Caco-2 (cell line): ENCODE results near the gene CSNK2A3. TPM values are rescaled to one million over a fixed set of nuclear protein-coding genes. Genes with fewer than 3 reads are reported as not detected.
A peak's percentile ranks its signal among the peaks of the same experiment; 100 is the strongest.
"Not testable (repeated sequence)": the region's sequence is repeated elsewhere in the genome, so short reads cannot be mapped to it uniquely, and the experiment has no call there.

Experiments used
- Bru-seq: library from RNA; stranded (reverse); fragments of 400-500 nt; gene quantifications from one replicate; lab custom pipeline; 2021; lab: Mats Ljungman, UMichigan
- BruChase-seq, 2 experiments: library from RNA; stranded (reverse); fragments of 400-500 nt; gene quantifications; one replicate each; lab custom pipeline; 2021; lab: Mats Ljungman, UMichigan
- BruUV-seq: library from RNA; stranded (reverse); fragments of 400-500 nt; replicated peaks from 2 replicates; lab custom pipeline; 2021; lab: Mats Ljungman, UMichigan
- CTCF ChIA-PET: fragments of 300-600 bp; sonication (Branson Sonifier 250); formaldehyde crosslinking; loops from one replicate; lab custom pipeline; 2022; ENCODE audit warnings: antibody characterized with exemption; lab: Charles Lee
- POLR2A ChIA-PET: fragments of 300-600 bp; sonication (Branson Sonifier 250); formaldehyde crosslinking; loops from one replicate; lab custom pipeline; 2022; ENCODE audit warnings: antibody characterized with exemption; lab: Charles Lee
- DNase-seq, 2 experiments: peaks; one replicate each; pipeline versions ENCODE4 v3.0.0 to v3.0.0-alpha.2; 2020 to 2022
- H3K27me3 ChIP-seq: replicated peaks from 2 replicates; pipeline ENCODE4 v1.6.0; 2011; ENCODE audit warnings: low read length; ENCODE audit not compliant: control insufficient read depth, insufficient read depth
- H3K36me3 ChIP-seq: 2 replicates; pipeline ENCODE4 v1.5.1; 2011; ENCODE audit warnings: low read length; ENCODE audit not compliant: control insufficient read depth, insufficient read depth
- H3K4me1 ChIP-seq: fragments of 250-450 bp; sonication (Bioruptor Pico); 2 replicates; pipeline ENCODE4 v1.5.1; 2020; ENCODE audit warnings: mild to moderate bottlenecking
- H3K4me3 ChIP-seq: 2 replicates; pipeline ENCODE4 v1.5.1; 2011; ENCODE audit warnings: low read depth, mild to moderate bottlenecking, control low read depth, low read length
- H3K9me3 ChIP-seq: fragments of 250-450 bp; sonication (Bioruptor Pico); 2 replicates; pipeline ENCODE4 v1.5.1; 2020; ENCODE audit warnings: mild to moderate bottlenecking, moderate library complexity
- H3K27ac Mint-ChIP-seq: one replicate; pipeline ENCODE4 v1.8.0; 2022; ENCODE audit warnings: mixed read lengths; ENCODE audit not compliant: unreplicated experiment
- H3K27me3 Mint-ChIP-seq: one replicate; pipeline ENCODE4 v1.8.0; 2022; ENCODE audit warnings: mixed read lengths; ENCODE audit not compliant: insufficient read depth, unreplicated experiment
- H3K36me3 Mint-ChIP-seq: one replicate; pipeline ENCODE4 v1.8.0; 2022; ENCODE audit warnings: mild to moderate bottlenecking, mixed read lengths; ENCODE audit not compliant: insufficient read depth, unreplicated experiment
- H3K4me1 Mint-ChIP-seq: one replicate; pipeline ENCODE4 v1.8.0; 2022; ENCODE audit warnings: low read depth, mixed read lengths; ENCODE audit not compliant: unreplicated experiment
- H3K4me3 Mint-ChIP-seq: one replicate; pipeline ENCODE4 v1.8.0; 2022; ENCODE audit warnings: mild to moderate bottlenecking, moderate library complexity, mixed read lengths; ENCODE audit not compliant: unreplicated experiment
- H3K9me3 Mint-ChIP-seq: one replicate; pipeline ENCODE4 v1.8.0; 2022; ENCODE audit warnings: mixed read lengths; ENCODE audit not compliant: unreplicated experiment
- intact Hi-C: fragments of 100-400 bp; cut with micrococcal nuclease; formaldehyde crosslinking; loops from one replicate; pipeline ENCODE4 v1.10.0; 2022; ENCODE audit not compliant: unreplicated experiment
- long read RNA-seq: library from polyadenylated mRNA; stranded (forward); transcript quantifications from one replicate; pipeline ENCODE4 v2.0.0, GENCODE V29; 2022
- total RNA-seq: library from RNA; stranded (reverse); gene quantifications from 2 replicates; pipeline ENCODE4 v1.2.3, GENCODE V29; 2022
- TF ChIP-seq, protein P1 (sequence below), 2 experiments: fragments of 200-600 bp in 1 of 2; IDR thresholded peaks; 1 replicate in 1 of 2; 2 replicates in 1 of 2; pipeline versions ENCODE4 v1.5.1 to v1.8.0; 2011 to 2022; ENCODE audit warnings: antibody characterized with exemption in 1 of 2, control low read depth in 1 of 2, inconsistent platforms in 1 of 2, low read depth in 1 of 2, low read length in 1 of 2, mild to moderate bottlenecking in 1 of 2, moderate library complexity in 1 of 2; ENCODE audit not compliant: insufficient read depth in 1 of 2, severe bottlenecking in 1 of 2, unreplicated experiment in 1 of 2

The CSNK2A3 gene
- total RNA-seq (0.75 and 1.2 TPM in 2 replicates), Bru-seq, nascent RNA (percentile 29 among the genes with signal in this experiment), BruChase-seq, experiment 1, labeled RNA remaining after a 2-hour chase (percentile 58 among the genes with signal in this experiment), BruChase-seq, experiment 2, labeled RNA remaining after a 6-hour chase (percentile 66 among the genes with signal in this experiment)
- long read RNA-seq, result 0 reads

DNA sequence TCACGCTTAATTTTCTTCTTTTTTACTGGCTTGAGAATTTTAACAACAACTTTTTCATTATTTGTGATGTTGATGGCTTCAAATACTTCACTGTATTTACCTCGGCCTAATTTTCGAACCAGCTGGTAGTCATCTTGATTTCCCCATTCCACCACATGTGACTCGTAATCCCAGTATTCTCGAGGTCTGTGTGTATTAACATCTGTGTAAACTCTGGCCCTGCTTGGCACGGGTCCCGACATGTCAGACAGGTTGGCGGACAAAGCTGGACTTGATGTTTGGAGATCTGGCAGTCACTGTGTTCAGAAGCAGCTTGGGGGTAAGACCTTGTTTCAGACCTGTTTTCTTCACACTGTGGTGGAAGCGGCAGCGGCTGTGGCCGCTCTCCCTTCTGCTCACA is at the start of gene CSNK2A3:
Gene CSNK2A3 (minus strand): TSS at position 373 of the 400 bp plus-strand sequence. CDS start 131 bp downstream, at position 242.
- H3K4me3 ChIP-seq, H3K9me3 ChIP-seq, H3K36me3 Mint-ChIP-seq, H3K4me1 ChIP-seq, H3K27me3 ChIP-seq, DNase-seq, H3K4me1 Mint-ChIP-seq, H3K36me3 ChIP-seq, CTCF ChIA-PET, H3K27ac Mint-ChIP-seq, H3K4me3 Mint-ChIP-seq, POLR2A ChIA-PET, H3K9me3 Mint-ChIP-seq, BruUV-seq, intact Hi-C loops: not testable (repeated sequence)
- H3K27me3 Mint-ChIP-seq, result peaks cover 15% of the 10 kb centered on the region

GRCh38 chr11:11401960-11402535 is 49.0 kb upstream of the CSNK2A3 start:
- Mint-ChIP-seq H3K4me3 (no peak overlapping the region), H3K36me3 (no peaks in the 10 kb centered on the region), H3K27ac (no peak overlapping the region), H3K9me3 (no peaks in the 10 kb centered on the region), H3K4me1 (no peaks in the 10 kb centered on the region), H3K27me3 (peaks cover 23% of the 10 kb centered on the region)
- Histone ChIP-seq H3K36me3 (no peaks in the 10 kb centered on the region), H3K9me3 (no peaks in the 10 kb centered on the region), H3K27me3 (no peaks in the 10 kb centered on the region), H3K4me1 (no peaks in the 10 kb centered on the region), H3K4me3 (no peak overlapping the region)
- intact Hi-C loops, result loop anchor here (1.0 kb wide), 1 partner anchor 385 kb away; no protein-coding TSS in a partner anchor
- ChIA-PET POLR2A (no interaction called here), CTCF (interaction anchor here (0.5 to 1.6 kb wide), 2 partner anchors 31 to 386 kb away, joined by 3 to 4 read pairs; no protein-coding TSS in a partner anchor)
- TF ChIP-seq, protein P1, sequence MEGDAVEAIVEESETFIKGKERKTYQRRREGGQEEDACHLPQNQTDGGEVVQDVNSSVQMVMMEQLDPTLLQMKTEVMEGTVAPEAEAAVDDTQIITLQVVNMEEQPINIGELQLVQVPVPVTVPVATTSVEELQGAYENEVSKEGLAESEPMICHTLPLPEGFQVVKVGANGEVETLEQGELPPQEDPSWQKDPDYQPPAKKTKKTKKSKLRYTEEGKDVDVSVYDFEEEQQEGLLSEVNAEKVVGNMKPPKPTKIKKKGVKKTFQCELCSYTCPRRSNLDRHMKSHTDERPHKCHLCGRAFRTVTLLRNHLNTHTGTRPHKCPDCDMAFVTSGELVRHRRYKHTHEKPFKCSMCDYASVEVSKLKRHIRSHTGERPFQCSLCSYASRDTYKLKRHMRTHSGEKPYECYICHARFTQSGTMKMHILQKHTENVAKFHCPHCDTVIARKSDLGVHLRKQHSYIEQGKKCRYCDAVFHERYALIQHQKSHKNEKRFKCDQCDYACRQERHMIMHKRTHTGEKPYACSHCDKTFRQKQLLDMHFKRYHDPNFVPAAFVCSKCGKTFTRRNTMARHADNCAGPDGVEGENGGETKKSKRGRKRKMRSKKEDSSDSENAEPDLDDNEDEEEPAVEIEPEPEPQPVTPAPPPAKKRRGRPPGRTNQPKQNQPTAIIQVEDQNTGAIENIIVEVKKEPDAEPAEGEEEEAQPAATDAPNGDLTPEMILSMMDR (IDR thresholded peaks at IDR 0.05; ENCODE audit: insufficient read depth in 1 of 2, low read depth in 1 of 2, low read length in 1 of 2, severe bottlenecking in 1 of 2, unreplicated experiment in 1 of 2), result no peak
- BruUV-seq, result no TSS peak
- no peak for DNase-seq

GRCh38 chr11:11400635-11401232 is 47.7 kb upstream of the CSNK2A3 start:
- intact Hi-C loops, result loop anchor here (1.0 kb wide), 1 partner anchor 387 kb away; no protein-coding TSS in a partner anchor
- Mint-ChIP-seq H3K4me1 (no peaks in the 10 kb centered on the region), H3K27me3 (peaks cover 24% of the 10 kb centered on the region), H3K27ac (no peak overlapping the region), H3K4me3 (no peak overlapping the region), H3K9me3 (no peaks in the 10 kb centered on the region), H3K36me3 (no peaks in the 10 kb centered on the region)
- DNase-seq, result peak in 1 of 2 experiments; percentile 30
- no TSS peak for BruUV-seq
- Histone ChIP-seq H3K4me1 (no peaks in the 10 kb centered on the region), H3K9me3 (no peaks in the 10 kb centered on the region), H3K36me3 (no peaks in the 10 kb centered on the region), H3K4me3 (no peak overlapping the region), H3K27me3 (no peaks in the 10 kb centered on the region)
- POLR2A ChIA-PET, result no interaction called here
- CTCF ChIA-PET, result interaction anchor here (0.5 to 1.6 kb wide), 2 partner anchors 221 to 387 kb away, joined by 3 to 4 read pairs; no protein-coding TSS in a partner anchor
- TF ChIP-seq, protein P1 (IDR thresholded peaks at IDR 0.05; ENCODE audit: insufficient read depth in 1 of 2, low read depth in 1 of 2, low read length in 1 of 2, severe bottlenecking in 1 of 2, unreplicated experiment in 1 of 2), result peak; percentile 17 to 61
